Trophoblast cell (in vitro differentiated cells and primary cell): ENCODE measurements around the gene MS4A3.

Experiments used
- DNase-seq, 2 donors: peaks; one replicate each; pipeline ENCODE4 v3.0.0-alpha.2; 2016
- H2AFZ ChIP-seq: 2 replicates; pipeline ENCODE4 v1.6.1; 2013; ENCODE audit warnings: low read length, moderate library complexity, mild to moderate bottlenecking; ENCODE audit not compliant: insufficient read depth, poor library complexity
- H2AK5ac ChIP-seq: 2 replicates; pipeline ENCODE4 v1.6.1; 2013; ENCODE audit warnings: mild to moderate bottlenecking, low read length
- H2BK120ac ChIP-seq: 2 replicates; pipeline ENCODE4 v1.6.1; 2013; ENCODE audit warnings: low read length, mild to moderate bottlenecking, moderate library complexity; ENCODE audit not compliant: insufficient read depth, poor library complexity
- H2BK12ac ChIP-seq: 2 replicates; pipeline ENCODE4 v1.6.1; 2013; ENCODE audit warnings: mild to moderate bottlenecking, low read length, moderate library complexity
- H2BK5ac ChIP-seq: 2 replicates; pipeline ENCODE4 v1.6.1; 2013; ENCODE audit warnings: low read length, low read depth, moderate library complexity, mild to moderate bottlenecking; ENCODE audit not compliant: poor library complexity
- H3K14ac ChIP-seq: 2 replicates; pipeline ENCODE4 v1.6.1; 2013; ENCODE audit warnings: mild to moderate bottlenecking, low read length
- H3K18ac ChIP-seq: 2 replicates; pipeline ENCODE4 v1.6.1; 2013; ENCODE audit warnings: mild to moderate bottlenecking, low read length
- H3K23ac ChIP-seq: 2 replicates; pipeline ENCODE4 v1.6.1; 2013; ENCODE audit warnings: low read length
- H3K27ac ChIP-seq: 2 replicates; pipeline ENCODE4 v1.5.1; 2013; ENCODE audit warnings: low read depth, mild to moderate bottlenecking, inconsistent platforms, low read length, moderate library complexity
- H3K27me3 ChIP-seq: 2 replicates; pipeline ENCODE4 v1.6.1; 2013; ENCODE audit warnings: inconsistent platforms, mild to moderate bottlenecking, low read length, moderate library complexity; ENCODE audit not compliant: insufficient read depth
- H3K36me3 ChIP-seq, 2 experiments: 1 replicate in 1 of 2; 2 replicates in 1 of 2; pipeline ENCODE4 v1.6.1; 2013; ENCODE audit warnings: low read length in 2 of 2, mild to moderate bottlenecking in 2 of 2, moderate library complexity in 1 of 2; ENCODE audit not compliant: insufficient read depth in 2 of 2, control insufficient read depth in 1 of 2
- H3K4ac ChIP-seq: 2 replicates; pipeline ENCODE4 v1.6.1; 2013; ENCODE audit warnings: low read depth, mild to moderate bottlenecking, low read length, moderate library complexity
- H3K4me1 ChIP-seq, 2 experiments: 1 replicate in 1 of 2; 2 replicates in 1 of 2; pipeline ENCODE4 v1.6.1; 2013; ENCODE audit warnings: low read length in 2 of 2, mild to moderate bottlenecking in 2 of 2, moderate library complexity in 1 of 2; ENCODE audit not compliant: insufficient read depth in 2 of 2, control insufficient read depth in 1 of 2
- H3K4me2 ChIP-seq: 2 replicates; pipeline ENCODE4 v1.6.1; 2013; ENCODE audit warnings: inconsistent platforms, mild to moderate bottlenecking, low read length, moderate library complexity
- H3K4me3 ChIP-seq: 2 replicates; pipeline ENCODE4 v1.5.1; 2013; ENCODE audit warnings: mild to moderate bottlenecking, low read depth, low read length, inconsistent platforms
- H3K79me1 ChIP-seq: one replicate; pipeline ENCODE4 v1.6.1; 2013; ENCODE audit warnings: low read length
- H3K79me2 ChIP-seq: 2 replicates; pipeline ENCODE4 v1.6.1; 2013; ENCODE audit warnings: low read length, mild to moderate bottlenecking; ENCODE audit not compliant: control insufficient read depth, insufficient read depth, poor library complexity
- H3K9ac ChIP-seq: 2 replicates; pipeline ENCODE4 v1.6.1; 2013; ENCODE audit warnings: mild to moderate bottlenecking, low read length
- H3K9me3 ChIP-seq: 2 replicates; pipeline ENCODE4 v1.6.1; 2013; ENCODE audit warnings: low read depth, mild to moderate bottlenecking, control low read depth, inconsistent platforms, low read length; ENCODE audit not compliant: insufficient read depth
- H4K12ac ChIP-seq: 2 replicates; pipeline ENCODE4 v1.6.1; 2013; ENCODE audit warnings: low read depth, mild to moderate bottlenecking, low read length, moderate library complexity
- H4K8ac ChIP-seq: 2 replicates; pipeline ENCODE4 v1.6.1; 2013; ENCODE audit warnings: low read depth, mild to moderate bottlenecking, low read length, moderate library complexity
- H4K91ac ChIP-seq: one replicate; pipeline ENCODE4 v1.6.1; 2013; ENCODE audit warnings: low read depth, mild to moderate bottlenecking, low read length, moderate library complexity
- WGBS: extraction: QIAGEN DNeasy Blood & Tissue Kit; methylation state at CpG from one replicate; pipeline ENCODE4 v1.1.7; 2013; ENCODE audit warnings: missing lambda C conversion rate; ENCODE audit not compliant: insufficient read length, insufficient coverage; ENCODE audit errors: extremely low coverage; 5-methylcytosine and 5-hydroxymethylcytosine counted together

Gene MS4A3

GRCh38 chr11:60119710-60120109 lies 63.2 kb downstream of the MS4A3 start:
- Histone ChIP-seq H4K91ac (no peak overlapping the region), H3K79me1 (peaks cover 2% of the 10 kb centered on the region), H3K18ac (no peak overlapping the region), H3K27ac (no peak overlapping the region), H2AK5ac (no peak overlapping the region), H3K23ac (no peak overlapping the region), H3K36me3 (no peaks in the 10 kb centered on the region), H3K9ac (no peak overlapping the region), H3K4me3 (no peak overlapping the region), H3K14ac (no peak overlapping the region), H3K27me3 (no peaks in the 10 kb centered on the region), H2BK12ac (no peak overlapping the region), H3K4ac (no peak overlapping the region), H4K8ac (no peak overlapping the region), H2BK5ac (no peak overlapping the region), H2AFZ (no peak overlapping the region), H3K9me3 (no peaks in the 10 kb centered on the region), H4K12ac (no peak overlapping the region), H3K4me1 (no peaks in the 10 kb centered on the region), H3K4me2 (no peak overlapping the region), H3K79me2 (no peaks in the 10 kb centered on the region), H2BK120ac (no peak overlapping the region)
- DNase-seq, result no peak
- WGBS, result no CpG with 5 or more reads among the region's 2 CpGs
